GM12891 (cell line): ENCODE data around the gene TMEM89.

Source experiments
- DNase-seq: peaks from one replicate; pipeline ENCODE4 v3.0.0; 2011; ENCODE audit warnings: low spot score; ENCODE audit not compliant: insufficient read length
- FAIRE-seq: peaks from 2 replicates; lab custom pipeline; 2011; peaks lifted over from hg19 to GRCh38; lab: Jason Lieb, UNC
- PAX5 ChIP-seq: IDR thresholded peaks from 2 replicates; pipeline ENCODE4 v1.6.1; 2011; ENCODE audit warnings: low read length, moderate library complexity, mild to moderate bottlenecking; ENCODE audit not compliant: insufficient read depth, severe bottlenecking
- POLR2A ChIP-seq: IDR thresholded peaks from 2 replicates; pipeline ENCODE4 v1.6.1; 2011; ENCODE audit warnings: low read depth, low read length, control low read depth
- POLR2AphosphoS5 ChIP-seq: IDR thresholded peaks from 2 replicates; pipeline ENCODE4 v1.6.1; 2011; ENCODE audit warnings: low read depth, low read length, control low read depth
- POU2F2 ChIP-seq: IDR thresholded peaks from 2 replicates; pipeline ENCODE4 v1.6.1; 2011; ENCODE audit warnings: low read depth, mild to moderate bottlenecking, control low read depth, low read length, moderate library complexity
- SPI1 ChIP-seq: IDR thresholded peaks from 2 replicates; pipeline ENCODE4 v1.6.1; 2011; ENCODE audit warnings: low read depth, low read length, control low read depth
- TAF1 ChIP-seq: IDR thresholded peaks from 2 replicates; pipeline ENCODE4 v1.6.1; 2011; ENCODE audit warnings: low read depth, low read length, control low read depth

The TMEM89 gene

DNA sequence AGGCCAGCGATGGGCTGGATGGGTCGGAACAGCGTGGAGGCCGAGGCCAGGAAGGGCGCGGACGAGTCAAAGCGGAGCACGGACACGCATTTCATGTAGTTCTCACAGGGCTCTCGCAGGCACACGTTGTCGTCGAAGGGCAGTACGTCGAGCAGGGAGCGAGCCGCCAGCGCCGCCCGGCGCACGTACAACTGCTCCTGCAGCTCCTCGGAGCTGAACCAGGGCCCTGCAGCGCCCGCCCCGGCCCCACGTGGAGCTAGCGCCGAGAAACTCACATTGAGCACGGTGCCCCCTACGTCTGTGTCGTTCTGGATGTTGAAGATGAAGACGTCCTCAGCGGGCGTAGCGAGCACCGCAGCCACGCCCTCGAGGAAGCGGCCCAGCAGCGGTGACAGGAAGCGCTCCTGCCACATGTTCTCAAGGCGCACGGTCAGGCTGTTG lies 35.3 kb upstream of the TMEM89 start:
- TF ChIP-seq POU2F2 (no peak), POLR2AphosphoS5 (no peak), POLR2A (no peak), SPI1 (no peak), TAF1 (no peak), PAX5 (no peak)
- no peak for FAIRE-seq
- no peak for DNase-seq

DNA sequence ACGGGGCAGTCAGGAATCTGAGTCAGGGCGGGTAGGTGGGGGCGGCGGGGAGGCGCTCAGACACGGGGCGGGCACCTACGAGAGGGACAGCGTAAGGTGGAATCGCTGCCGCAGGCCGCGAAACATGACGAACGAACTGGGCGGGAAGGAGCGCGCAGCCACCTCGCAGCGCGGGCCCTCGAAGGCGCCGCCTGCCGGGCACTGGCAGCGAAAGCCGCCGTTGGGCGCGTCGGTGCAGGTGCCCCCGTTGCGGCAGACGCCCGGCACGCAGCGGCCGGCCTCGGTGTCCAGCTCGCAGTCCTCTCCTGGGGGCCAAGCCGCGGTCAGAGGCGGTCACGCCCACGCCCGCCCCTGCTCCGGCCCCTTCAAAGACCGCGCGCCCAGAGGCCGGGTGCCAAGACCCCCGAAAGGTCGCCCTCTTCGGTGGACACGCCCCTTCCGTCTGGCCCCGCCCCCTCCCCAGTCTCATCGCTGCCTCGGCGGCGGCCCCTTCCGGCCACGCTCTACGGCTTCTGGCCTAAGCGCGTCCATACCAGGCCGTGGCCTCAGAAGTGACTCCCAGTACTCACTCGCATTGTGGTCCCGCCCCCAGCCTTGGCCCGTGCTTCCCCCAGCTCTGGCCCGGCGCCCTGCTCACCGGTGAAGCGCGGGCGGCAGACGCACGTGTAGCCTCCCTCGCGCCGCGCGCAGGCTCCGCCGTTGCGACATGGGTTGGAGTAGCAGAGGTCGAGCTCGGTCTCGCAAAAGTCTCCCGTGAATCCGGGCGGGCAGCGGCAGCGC lies 34.7 kb upstream of the TMEM89 start:
- peak; percentile 96 for DNase-seq
- peak; percentile 96 for FAIRE-seq
- TF ChIP-seq POU2F2, result no peak
- TF ChIP-seq PAX5, result no peak
- TF ChIP-seq POLR2AphosphoS5, result no peak
- TF ChIP-seq TAF1, result no peak
- no peak for TF ChIP-seq POLR2A
- TF ChIP-seq SPI1, result no peak

DNA sequence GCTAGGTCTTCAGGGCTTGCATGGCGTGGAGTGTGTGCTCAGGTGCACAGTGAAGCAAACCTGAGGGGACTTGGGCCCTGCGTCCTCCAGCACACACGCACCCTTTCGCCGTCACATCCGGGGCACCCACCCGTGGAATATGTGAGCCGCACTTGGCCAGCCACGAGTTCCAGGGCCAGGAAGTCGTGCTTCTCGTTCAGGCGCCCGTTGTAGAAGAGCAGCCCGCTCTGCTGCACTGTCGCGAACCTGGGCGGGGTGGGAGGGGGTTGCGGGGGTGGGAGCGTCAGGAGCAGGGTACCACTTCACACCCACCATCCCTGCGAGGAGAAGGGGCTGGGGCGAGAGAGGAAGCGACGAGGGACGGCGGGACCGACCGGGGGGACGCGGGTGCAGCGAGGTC lies 34.0 kb upstream of the TMEM89 start:
- no peak for TF ChIP-seq SPI1
- no peak for TF ChIP-seq PAX5
- no peak for TF ChIP-seq TAF1
- TF ChIP-seq POU2F2, result no peak
- no peak for TF ChIP-seq POLR2AphosphoS5
- TF ChIP-seq POLR2A, result no peak
- FAIRE-seq (peak; percentile 9), DNase-seq (no peak)

DNA sequence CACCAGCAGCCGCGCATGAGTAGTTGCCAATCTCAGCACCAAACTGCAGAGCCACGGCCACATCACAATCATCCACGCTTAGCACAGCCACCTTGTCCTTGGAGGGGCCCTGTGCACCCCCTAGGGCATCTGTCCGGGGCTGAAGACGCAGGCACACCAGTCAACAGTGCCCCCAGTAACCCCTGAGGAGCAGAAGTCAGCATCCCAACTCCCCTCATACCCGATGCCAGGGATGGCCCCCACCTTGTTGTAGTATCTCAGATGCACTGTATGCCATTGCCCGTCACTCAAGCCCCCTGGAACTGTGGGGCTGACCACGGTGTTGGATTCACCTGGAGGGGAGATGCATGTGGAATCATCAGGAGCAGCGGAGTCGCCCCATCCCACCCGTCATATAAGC lies 33.5 kb upstream of the TMEM89 start:
- no peak for TF ChIP-seq SPI1
- TF ChIP-seq PAX5, result no peak
- TF ChIP-seq POLR2AphosphoS5, result no peak
- TF ChIP-seq POU2F2, result no peak
- no peak for TF ChIP-seq TAF1
- no peak for TF ChIP-seq POLR2A
- no peak for FAIRE-seq
- DNase-seq, result no peak

DNA sequence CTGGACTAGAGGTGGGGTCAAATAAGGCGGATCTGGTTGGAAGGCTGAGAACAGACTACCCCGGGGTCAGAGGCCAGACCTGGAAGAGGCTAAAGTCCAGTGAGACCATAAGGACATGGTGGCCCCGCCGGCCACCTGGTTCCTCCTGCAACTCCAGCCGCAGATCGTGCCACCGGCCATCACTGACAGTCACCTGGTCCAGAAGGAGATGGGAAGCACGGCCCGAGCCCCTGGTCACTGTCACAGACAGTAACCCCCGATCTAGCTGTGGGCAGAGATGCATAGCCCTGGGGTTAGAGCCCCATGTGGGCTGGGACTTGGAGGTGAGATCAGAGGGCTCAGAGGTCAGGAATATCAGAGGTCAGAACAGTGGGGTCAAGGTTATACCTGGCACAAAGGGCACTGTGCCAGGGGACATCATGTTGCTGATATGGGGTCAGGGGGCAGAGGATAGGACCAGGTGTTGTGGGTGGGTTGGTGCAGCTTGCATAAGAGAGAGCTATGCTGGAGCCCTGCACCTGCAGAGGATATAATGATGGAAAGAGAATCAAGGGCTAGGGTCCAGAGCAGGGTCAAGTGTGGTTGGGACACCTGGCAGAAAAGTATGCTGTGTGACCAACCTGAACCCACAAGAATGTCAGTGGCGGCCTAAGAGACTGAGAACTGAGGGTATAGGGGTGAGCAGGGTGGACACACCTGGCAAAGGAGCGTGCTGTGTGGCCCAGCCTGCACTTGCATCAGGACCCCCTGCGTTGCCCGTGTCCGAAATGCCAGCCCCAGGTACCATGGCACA lies 31.6 kb upstream of the TMEM89 start:
- FAIRE-seq (no peak), DNase-seq (no peak)
- TF ChIP-seq POU2F2 (no peak), TAF1 (no peak), POLR2AphosphoS5 (no peak), POLR2A (no peak), SPI1 (no peak), PAX5 (no peak)

DNA sequence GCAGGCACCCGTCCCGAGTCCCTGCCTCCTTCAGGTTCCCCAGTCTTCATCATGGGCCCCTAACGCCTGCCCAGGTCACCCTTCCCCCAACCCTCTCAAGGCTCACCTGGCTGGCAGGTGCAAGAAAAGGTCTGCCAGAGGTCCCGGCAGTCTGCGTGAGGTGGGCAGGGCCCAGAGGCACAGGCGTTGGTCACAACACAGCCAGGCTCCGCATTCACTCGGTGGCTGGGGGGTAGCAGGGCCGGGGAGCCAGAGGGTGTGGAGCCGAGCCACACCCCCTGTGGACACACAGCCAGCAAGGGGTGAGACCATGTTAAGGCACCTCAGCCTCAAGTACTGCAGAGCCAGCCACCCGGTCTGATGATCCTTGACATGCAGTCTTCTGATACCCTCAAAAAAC lies 30.2 kb upstream of the TMEM89 start:
- DNase-seq (no peak), FAIRE-seq (no peak)
- TF ChIP-seq POLR2A, result no peak
- TF ChIP-seq POU2F2, result no peak
- no peak for TF ChIP-seq PAX5
- no peak for TF ChIP-seq TAF1

DNA sequence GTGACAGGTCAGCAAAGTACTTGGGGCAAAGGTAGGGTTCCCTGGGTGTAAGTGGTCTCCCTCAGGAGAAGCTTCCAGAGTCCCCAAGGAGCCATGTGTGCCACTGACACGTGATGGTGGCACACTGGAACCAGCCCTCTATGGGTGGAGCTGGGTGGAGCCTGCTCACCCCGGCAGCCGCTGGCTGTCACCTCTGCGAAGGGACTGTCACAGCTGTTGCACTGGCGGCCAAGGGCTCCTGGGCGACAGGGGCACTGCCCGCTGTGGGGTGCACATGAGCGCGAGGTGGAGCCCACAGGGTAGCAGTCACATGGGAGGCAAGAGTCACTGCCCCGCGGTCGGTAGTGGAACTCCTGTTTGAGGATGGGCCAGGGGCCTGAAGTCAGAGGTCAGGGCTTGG lies 29.2 kb upstream of the TMEM89 start:
- DNase-seq, result no peak
- TF ChIP-seq PAX5 (no peak), TAF1 (no peak), SPI1 (no peak), POLR2A (no peak), POU2F2 (no peak), POLR2AphosphoS5 (no peak)
- FAIRE-seq, result no peak

DNA sequence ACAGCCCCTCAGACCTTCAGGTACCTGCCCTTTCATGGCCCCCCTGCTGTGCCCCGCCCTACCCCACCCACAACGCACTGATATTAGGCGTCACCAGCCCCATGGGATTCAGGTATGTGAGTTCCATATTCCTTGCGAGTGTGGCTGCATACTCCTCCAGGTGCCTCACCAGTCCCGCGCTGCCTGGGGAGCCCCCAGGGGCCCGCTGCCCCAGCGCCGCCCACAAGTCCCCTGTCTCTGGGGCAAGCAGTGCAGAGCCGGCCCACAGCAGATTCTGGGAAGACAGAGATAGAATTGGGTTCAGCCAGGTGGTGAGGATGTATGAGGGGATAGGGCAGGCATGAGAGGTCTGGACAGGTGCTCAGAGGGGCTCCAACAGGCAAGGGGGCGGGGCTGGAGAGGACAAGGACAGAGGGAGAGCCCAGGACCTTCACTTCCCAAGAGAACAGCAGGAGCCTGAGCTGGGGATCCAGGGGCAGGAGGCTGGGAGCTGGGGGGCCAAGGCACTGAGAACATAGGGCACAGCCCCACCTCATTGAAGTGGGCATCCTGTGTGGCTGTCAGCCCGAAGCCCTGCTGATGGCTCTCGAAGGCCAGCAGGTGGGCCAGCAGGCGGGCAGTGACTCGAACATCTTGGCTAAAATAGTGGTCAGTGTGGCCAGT lies 26.8 kb upstream of the TMEM89 start:
- TF ChIP-seq PAX5 (no peak), SPI1 (no peak), POLR2A (no peak), TAF1 (no peak), POLR2AphosphoS5 (no peak), POU2F2 (no peak)
- DNase-seq (no peak), FAIRE-seq (no peak)

DNA sequence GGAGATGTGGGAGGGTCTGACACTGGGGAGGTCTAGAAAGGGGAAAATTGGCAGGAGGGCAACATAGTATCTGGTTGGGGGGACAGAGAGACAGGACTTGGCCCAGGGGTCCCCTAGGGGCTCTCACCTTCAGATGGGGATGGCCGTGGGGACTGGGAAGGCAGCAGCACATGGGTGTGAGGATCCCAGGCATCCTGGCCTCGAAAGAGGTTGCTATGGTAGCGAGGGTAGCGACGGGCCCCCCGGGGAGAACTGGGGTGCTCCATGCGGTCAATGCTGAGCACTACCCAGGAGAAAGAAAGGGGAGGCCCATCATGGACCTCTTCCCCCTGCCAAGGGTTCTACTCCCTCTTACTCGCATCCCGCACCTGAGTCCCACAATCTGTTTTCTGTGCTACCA lies 26.1 kb upstream of the TMEM89 start:
- TF ChIP-seq POLR2AphosphoS5 (no peak), POLR2A (no peak), TAF1 (no peak), POU2F2 (no peak), SPI1 (no peak), PAX5 (no peak)
- FAIRE-seq, result no peak
- DNase-seq, result no peak
